Smooth muscle cell (in vitro differentiated cells): Measurements from ENCODE around the gene TMEM200B. TPM values are rescaled to one million over a fixed set of nuclear protein-coding genes. Genes with fewer than 3 reads are reported as not detected.

Experiments
- DNase-seq: peaks from one replicate; lab custom pipeline; 2025; ENCODE audit not compliant: unreplicated experiment; lab: John Stamatoyannopoulos, UW
- H2AFZ ChIP-seq: fragments of 200-600 bp; sonication (generic); 2 replicates; pipeline ENCODE4 v1.6.0; 2016; ENCODE audit warnings: antibody characterized with exemption, low read depth, mild to moderate bottlenecking
- H3F3A ChIP-seq: fragments of 200-600 bp; sonication (generic); 2 replicates; pipeline ENCODE4 v1.6.0; 2017; ENCODE audit warnings: antibody characterized with exemption, low read depth
- H3K27ac ChIP-seq: fragments of 200-600 bp; sonication (generic); 2 replicates; pipeline ENCODE4 v1.5.1; 2016; ENCODE audit warnings: low read depth, mild to moderate bottlenecking
- H3K27me3 ChIP-seq: fragments of 200-600 bp; sonication (generic); 2 replicates; pipeline ENCODE4 v1.6.1; 2016; ENCODE audit warnings: low read depth, mild to moderate bottlenecking
- H3K36me3 ChIP-seq: fragments of 200-600 bp; sonication (generic); 2 replicates; pipeline ENCODE4 v1.5.1; 2016; ENCODE audit warnings: low read depth
- H3K4me1 ChIP-seq: fragments of 200-600 bp; sonication (generic); 2 replicates; pipeline ENCODE4 v1.5.1; 2016; ENCODE audit warnings: low read depth
- H3K4me2 ChIP-seq: fragments of 200-600 bp; sonication (generic); 2 replicates; pipeline ENCODE4 v1.6.0; 2016; ENCODE audit warnings: mild to moderate bottlenecking
- H3K4me3 ChIP-seq: fragments of 200-600 bp; sonication (generic); 2 replicates; pipeline ENCODE4 v1.5.1; 2016; ENCODE audit warnings: mild to moderate bottlenecking
- H3K79me2 ChIP-seq: fragments of 200-600 bp; sonication (generic); 2 replicates; pipeline ENCODE4 v1.6.0; 2016; ENCODE audit warnings: low read depth, mild to moderate bottlenecking
- H3K9ac ChIP-seq: fragments of 200-600 bp; sonication (generic); 2 replicates; pipeline ENCODE4 v1.6.0; 2016; ENCODE audit warnings: low read depth
- H3K9me3 ChIP-seq: fragments of 200-600 bp; sonication (generic); replicated peaks from 2 replicates; pipeline ENCODE4 v1.5.1; 2016; ENCODE audit warnings: low read depth
- H4K20me1 ChIP-seq: fragments of 200-600 bp; sonication (generic); 2 replicates; pipeline ENCODE4 v1.6.0; 2016; ENCODE audit warnings: low read depth
- WGBS: methylation state at CpG from one replicate; pipeline ENCODE4 v1.1.7; 2016; ENCODE audit warnings: low lambda C conversion rate; 5-methylcytosine and 5-hydroxymethylcytosine counted together
- polyA plus RNA-seq: library from polyadenylated mRNA; unstranded; fragments of >200 nt; fragmentation: Nextera tagmentation; extraction: Ambion mirVana; gene quantifications from 2 replicates; pipeline ENCODE4 v1.2.1, GENCODE V29; 2016
- total RNA-seq: library from RNA; depleted of rRNA; stranded (reverse); fragments of >200 nt; gene quantifications from 2 replicates; pipeline ENCODE4 v1.2.3, GENCODE V29; 2014
- TF ChIP-seq, protein P1 (sequence below): fragments of 200-600 bp; sonication (generic); IDR thresholded peaks from 2 replicates; pipeline ENCODE4 v1.5.1; 2017; ENCODE audit warnings: borderline replicate concordance, mild to moderate bottlenecking, antibody characterized with exemption; ENCODE audit not compliant: insufficient read depth, poor library complexity, severe bottlenecking

TMEM200B gene
- total and polyA plus RNA-seq, 2 experiments from 2014 or later: 20.5 to 33.2 TPM

DNA sequence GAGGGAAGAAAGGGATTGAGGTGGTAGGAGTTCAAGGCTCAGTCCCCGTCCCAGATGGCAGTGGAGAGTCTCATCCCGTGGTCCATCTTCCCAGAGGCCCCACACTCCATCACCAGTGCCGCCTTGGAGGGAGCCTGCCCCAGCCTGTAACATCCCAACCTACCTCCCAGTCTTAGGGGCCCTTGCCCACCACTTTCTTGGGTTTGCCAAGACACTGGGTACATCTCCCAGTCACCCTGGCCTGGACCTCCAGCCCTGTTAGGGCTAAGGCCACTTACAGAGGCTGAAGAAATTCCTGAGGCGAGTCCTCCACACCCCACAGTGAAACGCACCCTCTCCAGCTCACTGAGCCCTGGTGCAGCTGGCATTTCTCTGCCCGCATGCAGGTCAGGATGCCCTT is 3.3 kb downstream of the TMEM200B start:
- peaks cover 30% of the 10 kb centered on the region for H4K20me1 ChIP-seq
- peaks cover 13% of the 10 kb centered on the region for H3F3A ChIP-seq
- H3K27me3 ChIP-seq: no peaks in the 10 kb centered on the region
- no peaks in the 10 kb centered on the region for H3K4me1 ChIP-seq
- no peaks in the 10 kb centered on the region for H3K36me3 ChIP-seq
- no peak overlapping the region for H3K27ac ChIP-seq
- DNase-seq: no peak
- no peak overlapping the region for H3K4me3 ChIP-seq
- H3K79me2 ChIP-seq: peaks cover 25% of the 10 kb centered on the region
- no peak overlapping the region for H3K4me2 ChIP-seq
- no peaks in the 10 kb centered on the region for H3K9me3 ChIP-seq
- H2AFZ ChIP-seq: no peak overlapping the region
- H3K9ac ChIP-seq: no peak overlapping the region
- WGBS: 88% methylated on average over 6 of the region's 6 CpGs
- TF ChIP-seq, protein P1, sequence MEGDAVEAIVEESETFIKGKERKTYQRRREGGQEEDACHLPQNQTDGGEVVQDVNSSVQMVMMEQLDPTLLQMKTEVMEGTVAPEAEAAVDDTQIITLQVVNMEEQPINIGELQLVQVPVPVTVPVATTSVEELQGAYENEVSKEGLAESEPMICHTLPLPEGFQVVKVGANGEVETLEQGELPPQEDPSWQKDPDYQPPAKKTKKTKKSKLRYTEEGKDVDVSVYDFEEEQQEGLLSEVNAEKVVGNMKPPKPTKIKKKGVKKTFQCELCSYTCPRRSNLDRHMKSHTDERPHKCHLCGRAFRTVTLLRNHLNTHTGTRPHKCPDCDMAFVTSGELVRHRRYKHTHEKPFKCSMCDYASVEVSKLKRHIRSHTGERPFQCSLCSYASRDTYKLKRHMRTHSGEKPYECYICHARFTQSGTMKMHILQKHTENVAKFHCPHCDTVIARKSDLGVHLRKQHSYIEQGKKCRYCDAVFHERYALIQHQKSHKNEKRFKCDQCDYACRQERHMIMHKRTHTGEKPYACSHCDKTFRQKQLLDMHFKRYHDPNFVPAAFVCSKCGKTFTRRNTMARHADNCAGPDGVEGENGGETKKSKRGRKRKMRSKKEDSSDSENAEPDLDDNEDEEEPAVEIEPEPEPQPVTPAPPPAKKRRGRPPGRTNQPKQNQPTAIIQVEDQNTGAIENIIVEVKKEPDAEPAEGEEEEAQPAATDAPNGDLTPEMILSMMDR: no peak

DNA sequence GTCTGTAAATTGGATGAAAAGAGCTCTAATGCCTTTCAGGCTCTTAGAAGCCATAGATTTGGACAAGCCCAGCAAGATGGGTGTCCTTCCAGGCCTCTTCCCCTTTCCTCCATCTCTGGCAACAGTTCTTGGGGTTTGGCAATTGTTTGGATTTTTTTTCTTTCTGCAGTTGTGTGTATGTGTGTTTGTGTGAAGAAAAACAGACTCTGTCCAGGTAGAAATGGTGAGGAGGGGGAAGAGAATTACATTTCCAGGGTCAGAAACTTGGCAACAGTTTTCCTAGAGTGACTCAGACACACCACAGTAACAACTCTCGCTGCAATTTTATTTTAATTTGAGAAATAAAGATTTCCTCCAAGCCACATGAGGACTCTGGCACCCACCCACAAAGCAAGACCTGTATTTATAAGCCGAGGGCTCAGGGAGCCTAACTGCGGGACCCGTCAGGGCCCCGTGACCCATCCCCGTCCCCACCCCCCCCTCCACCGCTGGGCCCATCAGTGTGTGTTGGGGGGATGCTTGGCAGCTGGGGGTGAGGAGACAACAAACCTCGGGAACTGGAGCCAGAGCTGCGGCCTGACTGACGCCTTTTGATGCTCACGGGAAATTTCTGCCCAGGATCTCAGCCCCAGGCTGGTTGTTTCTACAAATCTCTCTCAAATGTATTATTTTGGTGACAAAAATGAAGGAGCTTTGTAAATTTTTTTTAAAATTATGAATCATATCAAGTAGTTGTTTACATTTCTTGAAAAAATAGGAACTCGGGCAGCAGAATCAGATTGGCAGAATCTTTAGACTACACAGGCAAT is 4.4 kb downstream of the TMEM200B start:
- Histone ChIP-seq H3K27ac (no peak overlapping the region), H3F3A (peaks cover 13% of the 10 kb centered on the region), H3K9ac (no peak overlapping the region), H3K36me3 (no peaks in the 10 kb centered on the region), H2AFZ (no peak overlapping the region), H3K9me3 (no peaks in the 10 kb centered on the region), H3K4me2 (no peak overlapping the region), H4K20me1 (peaks cover 30% of the 10 kb centered on the region), H3K4me3 (no peak overlapping the region), H3K79me2 (peaks cover 25% of the 10 kb centered on the region), H3K27me3 (no peaks in the 10 kb centered on the region), H3K4me1 (no peaks in the 10 kb centered on the region)
- DNase-seq: no peak
- TF ChIP-seq, protein P1: no peak
- 86% methylated on average over 12 of the region's 12 CpGs for WGBS

DNA sequence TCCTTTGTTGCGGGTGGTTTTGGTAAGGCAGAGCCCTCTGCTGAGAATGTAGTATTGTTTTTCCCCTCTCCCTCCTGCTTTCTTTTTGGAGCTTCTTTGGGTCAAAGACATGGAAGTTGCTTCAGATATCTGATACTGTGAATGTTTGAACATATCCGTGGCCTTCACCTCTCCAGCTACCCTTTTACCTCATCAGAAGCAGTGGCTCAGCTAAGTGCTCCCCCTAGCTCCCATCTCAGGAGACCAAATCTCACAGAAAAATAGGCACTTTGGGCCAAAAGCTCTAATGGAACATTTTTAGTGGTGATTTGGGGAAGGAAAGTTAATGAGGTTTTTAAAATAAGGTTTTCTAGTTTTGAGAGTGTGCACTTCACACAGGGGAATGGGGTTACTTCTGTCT is 6.3 kb downstream of the TMEM200B start:
- peaks cover 16% of the 10 kb centered on the region for H3K79me2 ChIP-seq

More for the DNA sequence above, 6.3 kb downstream of the TMEM200B start:
- DNase-seq: no peak
- H3K9me3 ChIP-seq: no peaks in the 10 kb centered on the region
- H3K4me2 ChIP-seq: no peak overlapping the region
- H3K9ac ChIP-seq: no peak overlapping the region
- H3K27ac ChIP-seq: no peak overlapping the region
- H3K27me3 ChIP-seq: no peaks in the 10 kb centered on the region
- 72% methylated on average over 2 of the region's 2 CpGs for WGBS
- H3K4me3 ChIP-seq: no peak overlapping the region
- no peak overlapping the region for H2AFZ ChIP-seq
- peaks cover 30% of the 10 kb centered on the region for H4K20me1 ChIP-seq
- H3F3A ChIP-seq: peaks cover 13% of the 10 kb centered on the region
- H3K4me1 ChIP-seq: no peaks in the 10 kb centered on the region
- H3K36me3 ChIP-seq: no peaks in the 10 kb centered on the region
- TF ChIP-seq, protein P1: no peak
